Mesothelial cell of epicardium (in vitro differentiated cells): ENCODE data around the gene CCDC91. TPM values are rescaled to one million over a fixed set of nuclear protein-coding genes. Genes with fewer than 3 reads are reported as not detected.

Experiments
- DNase-seq, 2 experiments: peaks; one replicate each; pipeline ENCODE4 v3.0.0; 2021; ENCODE audit warnings: low spot score in 2 of 2; ENCODE audit not compliant: unreplicated experiment in 2 of 2
- H3K27ac Mint-ChIP-seq: 2 replicates; pipeline ENCODE4 v1.8.0; 2021; ENCODE audit warnings: mixed read lengths
- H3K27me3 Mint-ChIP-seq: 2 replicates; pipeline ENCODE4 v1.8.0; 2021; ENCODE audit warnings: low read depth, mixed read lengths
- H3K36me3 Mint-ChIP-seq: 2 replicates; pipeline ENCODE4 v1.8.0; 2021; ENCODE audit warnings: mixed read lengths
- H3K4me1 Mint-ChIP-seq: 2 replicates; pipeline ENCODE4 v1.8.0; 2021; ENCODE audit warnings: mixed read lengths
- H3K4me3 Mint-ChIP-seq: 2 replicates; pipeline ENCODE4 v1.8.0; 2021; ENCODE audit warnings: mild to moderate bottlenecking, moderate library complexity, mixed read lengths
- H3K9me3 Mint-ChIP-seq: 2 replicates; pipeline ENCODE4 v1.8.0; 2021; ENCODE audit warnings: mixed read lengths
- total RNA-seq: library from RNA; stranded (reverse); gene quantifications from 3 replicates; pipeline ENCODE4 v1.2.1, GENCODE V29; 2021
- TF ChIP-seq, protein P1 (sequence below): fragments of 200-600 bp; sonication (generic); IDR thresholded peaks from one replicate; pipeline ENCODE4 v1.5.0; 2021; ENCODE audit warnings: antibody characterized with exemption; ENCODE audit not compliant: unreplicated experiment

CCDC91 gene
- total RNA-seq, 1 donor from 2014 or later = 30.7 TPM

DNA sequence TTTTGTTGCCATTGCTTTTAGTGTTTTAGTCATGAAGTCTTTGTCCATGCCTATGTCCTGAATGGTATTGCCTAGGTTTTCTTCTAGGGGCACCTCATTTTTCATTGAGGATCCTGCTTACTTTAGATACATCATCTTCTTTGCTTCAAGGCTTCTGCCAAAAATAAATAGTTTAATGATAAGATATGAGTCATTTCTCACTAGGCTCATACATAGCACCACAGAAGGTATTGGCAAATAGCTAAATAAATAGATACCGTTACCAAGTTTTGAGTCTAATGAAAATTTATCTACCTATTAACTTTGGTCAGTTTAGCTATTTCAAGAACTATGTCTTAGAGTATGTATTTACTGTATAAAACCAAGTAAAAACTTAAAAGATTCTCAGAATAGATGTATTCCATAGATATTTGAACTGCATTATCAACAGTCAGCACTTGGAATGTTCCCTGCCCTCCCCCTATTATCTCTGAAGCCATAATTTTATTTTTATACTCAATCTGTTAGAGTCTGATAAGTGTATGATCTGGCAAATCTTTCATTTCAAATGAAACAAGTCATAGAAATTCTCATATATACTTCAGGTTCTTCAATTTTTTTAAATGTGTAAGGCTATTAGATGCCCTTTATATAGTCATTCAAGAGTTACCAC is 310.2 kb downstream of the CCDC91 start:
- Mint-ChIP-seq H3K4me1 (peaks cover 19% of the 10 kb centered on the region), H3K27me3 (no peaks in the 10 kb centered on the region), H3K36me3 (peaks cover 15% of the 10 kb centered on the region), H3K27ac (no peak overlapping the region), H3K9me3 (peaks cover 8% of the 10 kb centered on the region), H3K4me3 (no peak overlapping the region)
- DNase-seq = no peak
- TF ChIP-seq, protein P1, sequence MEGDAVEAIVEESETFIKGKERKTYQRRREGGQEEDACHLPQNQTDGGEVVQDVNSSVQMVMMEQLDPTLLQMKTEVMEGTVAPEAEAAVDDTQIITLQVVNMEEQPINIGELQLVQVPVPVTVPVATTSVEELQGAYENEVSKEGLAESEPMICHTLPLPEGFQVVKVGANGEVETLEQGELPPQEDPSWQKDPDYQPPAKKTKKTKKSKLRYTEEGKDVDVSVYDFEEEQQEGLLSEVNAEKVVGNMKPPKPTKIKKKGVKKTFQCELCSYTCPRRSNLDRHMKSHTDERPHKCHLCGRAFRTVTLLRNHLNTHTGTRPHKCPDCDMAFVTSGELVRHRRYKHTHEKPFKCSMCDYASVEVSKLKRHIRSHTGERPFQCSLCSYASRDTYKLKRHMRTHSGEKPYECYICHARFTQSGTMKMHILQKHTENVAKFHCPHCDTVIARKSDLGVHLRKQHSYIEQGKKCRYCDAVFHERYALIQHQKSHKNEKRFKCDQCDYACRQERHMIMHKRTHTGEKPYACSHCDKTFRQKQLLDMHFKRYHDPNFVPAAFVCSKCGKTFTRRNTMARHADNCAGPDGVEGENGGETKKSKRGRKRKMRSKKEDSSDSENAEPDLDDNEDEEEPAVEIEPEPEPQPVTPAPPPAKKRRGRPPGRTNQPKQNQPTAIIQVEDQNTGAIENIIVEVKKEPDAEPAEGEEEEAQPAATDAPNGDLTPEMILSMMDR = no peak

DNA sequence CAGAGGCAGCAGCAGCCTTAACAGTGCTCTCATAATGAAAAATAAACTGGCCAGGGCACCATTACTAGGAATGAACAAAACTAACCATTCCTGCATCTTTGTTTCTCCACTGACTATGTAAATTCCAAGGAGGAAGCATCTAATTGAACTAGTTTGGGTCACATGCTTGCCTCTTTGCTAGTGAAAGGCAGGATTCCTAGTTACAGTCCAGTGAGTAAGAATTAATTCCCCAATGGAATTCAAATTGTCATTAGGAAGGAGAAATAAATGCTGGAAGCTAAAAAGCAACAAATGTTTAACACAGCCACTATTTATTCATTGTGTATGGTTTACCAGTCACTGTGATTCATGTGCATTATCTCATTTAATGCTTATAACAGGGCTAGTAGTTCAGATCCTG is 316.0 kb downstream of the CCDC91 start:
- H3K9me3 Mint-ChIP-seq = peaks cover 19% of the 10 kb centered on the region
- H3K27ac Mint-ChIP-seq = peak overlapping the region; percentile 70
- H3K4me3 Mint-ChIP-seq = no peak overlapping the region
- H3K36me3 Mint-ChIP-seq = peaks cover 15% of the 10 kb centered on the region
- peaks cover 19% of the 10 kb centered on the region for H3K4me1 Mint-ChIP-seq
- no peak for DNase-seq
- TF ChIP-seq, protein P1 = no peak
- H3K27me3 Mint-ChIP-seq = no peaks in the 10 kb centered on the region

DNA sequence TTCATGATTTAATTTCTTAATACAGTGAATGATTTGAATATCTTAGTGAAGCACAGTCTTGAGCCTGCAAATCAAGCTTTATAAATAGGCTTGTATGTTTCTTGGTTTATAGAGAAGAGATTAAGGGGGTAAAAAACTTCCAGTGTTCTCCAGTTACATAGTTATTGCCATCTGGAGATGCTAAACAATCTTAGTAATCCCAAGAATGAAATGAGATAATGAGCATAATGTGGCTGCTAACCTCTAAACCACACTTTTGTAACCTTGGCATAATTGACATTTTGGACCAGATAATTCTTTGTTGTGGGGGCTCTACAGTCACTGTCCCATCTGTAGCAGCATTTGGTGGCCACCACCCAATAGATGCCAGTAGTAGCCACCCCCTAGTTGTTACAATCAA is 316.8 kb downstream of the CCDC91 start:
- Mint-ChIP-seq H3K36me3 (peaks cover 12% of the 10 kb centered on the region), H3K4me3 (no peak overlapping the region), H3K27ac (peak overlapping the region; percentile 70), H3K9me3 (peaks cover 16% of the 10 kb centered on the region), H3K4me1 (peaks cover 19% of the 10 kb centered on the region), H3K27me3 (no peaks in the 10 kb centered on the region)
- DNase-seq = no peak
- TF ChIP-seq, protein P1 = no peak

DNA sequence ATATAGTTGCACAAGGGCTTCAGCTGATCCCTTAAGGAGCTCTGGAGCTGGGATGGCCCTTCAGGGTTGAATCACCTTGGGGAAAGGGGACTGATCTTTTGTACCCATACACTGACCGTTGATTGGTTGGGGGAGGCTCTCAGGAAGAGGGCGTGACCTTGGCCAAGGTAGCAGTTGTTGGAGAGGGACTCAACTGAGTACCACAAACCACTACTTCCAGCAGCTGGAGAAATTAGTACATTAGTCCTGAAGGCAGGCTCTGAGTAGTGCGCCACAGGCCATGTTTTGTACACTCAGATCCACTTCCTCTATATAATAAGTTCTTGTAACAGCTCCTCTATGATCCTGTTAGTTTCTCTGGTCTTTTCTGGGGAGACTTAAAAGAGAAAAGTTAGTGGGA is 317.6 kb downstream of the CCDC91 start:
- Mint-ChIP-seq H3K36me3 (peaks cover 10% of the 10 kb centered on the region), H3K4me1 (peaks cover 19% of the 10 kb centered on the region), H3K27me3 (no peaks in the 10 kb centered on the region)

DNA sequence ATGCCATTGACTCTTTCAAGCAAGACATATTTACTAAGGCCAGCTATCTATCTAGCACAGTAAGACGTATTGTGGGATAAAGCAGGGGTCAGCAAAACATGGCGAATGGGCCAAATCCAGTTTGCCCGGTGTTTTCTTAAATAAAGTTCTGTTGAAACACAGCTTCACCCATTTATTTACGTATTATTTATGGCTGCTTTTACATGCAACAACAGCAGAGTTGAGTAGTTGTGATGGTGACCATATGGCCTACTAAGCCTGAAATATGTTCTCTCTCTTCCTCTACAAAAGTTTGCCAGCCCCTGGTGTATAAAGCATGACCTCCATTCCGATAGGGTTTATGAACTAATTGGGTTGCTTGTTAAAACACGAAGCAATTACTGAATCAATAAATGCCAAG is 322.1 kb downstream of the CCDC91 start:
- peaks cover 32% of the 10 kb centered on the region for H3K9me3 Mint-ChIP-seq
- H3K4me3 Mint-ChIP-seq = no peak overlapping the region
- peaks cover 2% of the 10 kb centered on the region for H3K4me1 Mint-ChIP-seq
- H3K27ac Mint-ChIP-seq = no peak overlapping the region
- TF ChIP-seq, protein P1 = no peak
- H3K36me3 Mint-ChIP-seq = peaks cover 20% of the 10 kb centered on the region
- no peak for DNase-seq
- no peaks in the 10 kb centered on the region for H3K27me3 Mint-ChIP-seq

More for the DNA sequence above, 317.6 kb downstream of the CCDC91 start:
- Mint-ChIP-seq H3K4me3 (no peak overlapping the region), H3K9me3 (peaks cover 19% of the 10 kb centered on the region), H3K27ac (no peak overlapping the region)
- no peak for DNase-seq
- TF ChIP-seq, protein P1 = no peak
